Measurements from ENCODE around the gene EML6.

EML6 gene

GRCh38 chr2:54791831-54792230 lies 68.4 kb downstream of the EML6 start:
- no peak overlapping the region for H3K27ac ChIP-seq
- TF ChIP-seq, protein P1, sequence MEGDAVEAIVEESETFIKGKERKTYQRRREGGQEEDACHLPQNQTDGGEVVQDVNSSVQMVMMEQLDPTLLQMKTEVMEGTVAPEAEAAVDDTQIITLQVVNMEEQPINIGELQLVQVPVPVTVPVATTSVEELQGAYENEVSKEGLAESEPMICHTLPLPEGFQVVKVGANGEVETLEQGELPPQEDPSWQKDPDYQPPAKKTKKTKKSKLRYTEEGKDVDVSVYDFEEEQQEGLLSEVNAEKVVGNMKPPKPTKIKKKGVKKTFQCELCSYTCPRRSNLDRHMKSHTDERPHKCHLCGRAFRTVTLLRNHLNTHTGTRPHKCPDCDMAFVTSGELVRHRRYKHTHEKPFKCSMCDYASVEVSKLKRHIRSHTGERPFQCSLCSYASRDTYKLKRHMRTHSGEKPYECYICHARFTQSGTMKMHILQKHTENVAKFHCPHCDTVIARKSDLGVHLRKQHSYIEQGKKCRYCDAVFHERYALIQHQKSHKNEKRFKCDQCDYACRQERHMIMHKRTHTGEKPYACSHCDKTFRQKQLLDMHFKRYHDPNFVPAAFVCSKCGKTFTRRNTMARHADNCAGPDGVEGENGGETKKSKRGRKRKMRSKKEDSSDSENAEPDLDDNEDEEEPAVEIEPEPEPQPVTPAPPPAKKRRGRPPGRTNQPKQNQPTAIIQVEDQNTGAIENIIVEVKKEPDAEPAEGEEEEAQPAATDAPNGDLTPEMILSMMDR (conservative IDR thresholded peaks at IDR 0.05; ENCODE audit: low read depth): no peak
- ChIA-PET CTCF (no interaction called here), POLR2A (ENCODE audit: low non-redundant PET) (no interaction called here)
- no peak for DNase-seq (ENCODE audit: low spot score)

GRCh38 chr2:54797307-54797706 lies 73.8 kb downstream of the EML6 start:
- H3K27ac ChIP-seq: no peak overlapping the region
- CTCF ChIA-PET: interaction anchor here (0.6 to 0.8 kb wide), 2 partner anchors 11 to 103 kb away, joined by 3 to 5 read pairs; no protein-coding TSS in a partner anchor
- POLR2A ChIA-PET (ENCODE audit: low non-redundant PET): interaction anchor here (0.6 kb wide), 2 partner anchors 14 to 237 kb away, joined by 3 to 4 read pairs; no protein-coding TSS in a partner anchor
- TF ChIP-seq, protein P1 (conservative IDR thresholded peaks at IDR 0.05; ENCODE audit: low read depth): no peak
- DNase-seq (ENCODE audit: low spot score): no peak

- POLR2A ChIA-PET (ENCODE audit: low non-redundant PET): no interaction called here
- CTCF ChIA-PET: no interaction called here
- no peak for DNase-seq (ENCODE audit: low spot score)
- TF ChIP-seq, protein P1 (conservative IDR thresholded peaks at IDR 0.05; ENCODE audit: low read depth): no peak
- H3K27ac ChIP-seq: no peak overlapping the region
These were observed 77.9 kb downstream of the EML6 start for GRCh38 chr2:54801352-54801751.

- ChIA-PET POLR2A (ENCODE audit: low non-redundant PET) (no interaction called here), CTCF (no interaction called here)
- H3K27ac ChIP-seq: no peak overlapping the region
- TF ChIP-seq, protein P1 (conservative IDR thresholded peaks at IDR 0.05; ENCODE audit: low read depth): no peak
- DNase-seq (ENCODE audit: low spot score): no peak
These were observed 80.6 kb downstream of the EML6 start for GRCh38 chr2:54803783-54804751.

DNA sequence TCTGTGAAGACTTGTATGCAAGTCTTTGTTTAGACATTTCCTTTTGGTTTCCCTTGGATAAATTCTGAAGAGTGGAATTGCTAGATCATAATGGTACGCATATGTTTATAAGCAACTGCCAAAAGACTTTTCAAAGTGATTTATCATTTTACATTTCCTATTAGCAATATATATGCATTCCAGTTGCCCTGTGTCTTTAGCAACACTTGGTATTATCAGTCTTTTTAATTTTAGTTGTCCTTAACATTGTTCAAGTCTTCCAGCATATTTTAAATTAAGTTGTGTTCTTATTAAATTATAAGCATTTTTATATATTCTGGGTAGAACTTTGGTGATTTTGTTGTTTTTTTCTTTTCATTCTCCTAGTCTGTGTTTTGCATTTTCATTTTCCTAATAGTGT lies 81.8 kb downstream of the EML6 start:
- TF ChIP-seq, protein P1 (conservative IDR thresholded peaks at IDR 0.05; ENCODE audit: low read depth): no peak
- no peak overlapping the region for H3K27ac ChIP-seq
- CTCF ChIA-PET: interaction anchor here (0.7 kb wide), 1 partner anchor 35 kb away, joined by 4 read pairs; no protein-coding TSS in a partner anchor
- POLR2A ChIA-PET (ENCODE audit: low non-redundant PET): no interaction called here
- no peak for DNase-seq (ENCODE audit: low spot score)

GRCh38 chr2:54806975-54807374 lies 83.5 kb downstream of the EML6 start:
- TF ChIP-seq, protein P1 (conservative IDR thresholded peaks at IDR 0.05; ENCODE audit: low read depth): no peak
- POLR2A ChIA-PET (ENCODE audit: low non-redundant PET): no interaction called here
- CTCF ChIA-PET: interaction anchor here (0.6 to 0.7 kb wide), 2 partner anchors 29 to 128 kb away, joined by 3 to 5 read pairs; no protein-coding TSS in a partner anchor
- no peak for DNase-seq (ENCODE audit: low spot score)
- H3K27ac ChIP-seq: no peak overlapping the region

Measured in RWPE1 (cell line).